Stimulated activated CD8-positive, alpha-beta memory T cell treated with anti-CD3 and anti-CD28 coated beads, Interleukin-2, amount 100 ng/mL, for 48 hours (primary cell): ENCODE results near the gene USP40.

Experiments used
- DNase-seq, 2 donors: peaks; one replicate each; pipeline ENCODE4 v3.0.0-alpha.2; 2020; ENCODE audit warnings: low read depth in 2 of 2

Gene USP40

GRCh38 chr2:233443511-233444183 lies 122.9 kb downstream of the USP40 start:
- DNase-seq, result peak; percentile 65 to 71

DNA sequence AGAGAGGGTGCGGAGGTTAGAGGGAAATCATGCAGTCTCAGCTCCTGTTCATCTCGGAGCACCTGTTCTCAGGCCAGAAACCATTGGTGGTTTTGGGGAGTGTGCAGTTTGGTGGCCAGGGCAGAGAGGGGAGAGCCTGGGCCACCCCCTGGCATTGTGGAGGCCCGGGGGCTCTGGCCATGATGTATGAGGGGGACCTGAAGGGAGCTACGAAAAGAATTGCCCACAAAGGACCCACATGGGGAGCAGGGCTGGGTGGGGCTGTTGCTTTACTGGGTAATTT lies 124.6 kb downstream of the USP40 start:
- DNase-seq, result no peak

- DNase-seq, result no peak
Observed at GRCh38 chr2:233441161-233442027, 125.2 kb downstream of the USP40 start.

- no peak for DNase-seq
Observed at GRCh38 chr2:233440714-233441113, 125.9 kb downstream of the USP40 start.

DNA sequence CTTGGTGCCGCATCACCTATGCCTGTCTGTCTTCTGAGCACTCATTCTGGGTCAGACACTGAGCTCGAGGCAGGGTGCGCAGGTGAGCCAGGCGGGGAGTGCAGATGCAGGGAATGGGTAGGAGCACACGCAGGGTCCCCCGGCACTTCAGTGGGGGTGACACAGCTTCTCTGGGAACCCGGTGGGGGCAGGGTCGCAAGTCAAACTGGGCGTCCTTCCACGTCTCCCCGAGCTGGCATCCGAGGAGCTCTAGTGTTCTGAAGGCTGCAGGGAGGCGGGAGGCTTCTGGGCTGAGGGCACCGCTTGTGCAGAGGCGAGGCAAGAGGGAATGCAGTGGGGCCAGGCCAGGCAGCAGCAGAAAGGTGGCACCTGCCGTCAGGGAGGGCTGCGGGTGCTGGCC lies 126.3 kb downstream of the USP40 start:
- DNase-seq, result no peak

DNA sequence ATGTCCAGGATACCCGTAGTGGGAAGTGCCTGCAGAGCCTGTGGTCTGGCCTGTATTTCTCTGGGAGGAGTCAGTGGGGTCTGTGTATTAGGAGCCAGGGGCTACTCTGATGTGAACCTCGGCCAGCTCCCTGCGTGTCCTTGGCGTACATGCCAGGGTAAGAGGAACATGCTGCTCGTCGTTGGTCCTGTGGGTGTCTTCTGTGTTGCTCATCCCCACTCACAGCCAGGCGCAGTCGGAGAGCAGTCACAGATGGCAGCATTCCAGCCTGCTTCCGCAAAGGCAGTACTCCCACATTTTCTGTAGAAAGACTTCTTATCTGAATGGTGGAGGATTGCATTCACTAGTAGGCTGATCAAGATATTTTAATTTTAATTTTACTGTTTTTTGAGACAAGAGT lies 127.4 kb downstream of the USP40 start:
- no peak for DNase-seq

DNA sequence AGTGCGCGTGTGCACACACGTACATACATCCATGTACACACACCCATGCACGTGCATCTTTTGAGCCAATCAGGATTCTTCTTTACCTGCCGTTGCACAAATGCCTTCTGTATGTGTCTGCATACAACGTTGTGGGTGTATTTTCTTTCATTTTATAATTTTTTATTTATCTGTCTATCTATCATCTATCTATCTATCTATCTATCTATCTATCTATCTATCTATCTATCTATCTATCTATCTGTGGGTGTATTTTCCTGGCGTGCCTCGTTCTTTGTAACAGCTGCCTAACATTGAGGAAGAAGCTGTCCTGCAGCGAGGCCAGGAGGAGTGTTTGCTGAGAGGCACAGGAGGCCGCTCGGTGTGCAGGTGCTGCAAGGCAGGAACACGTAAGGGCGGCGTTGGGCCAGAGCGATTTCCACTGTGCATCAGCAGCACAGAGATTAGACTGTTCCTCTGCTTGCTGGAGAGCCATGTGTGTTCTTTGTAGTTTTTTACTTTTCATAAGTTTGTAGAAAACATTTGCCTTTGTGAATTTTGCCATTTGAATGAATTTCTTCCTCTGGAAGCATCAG lies 127.9 kb downstream of the USP40 start:
- no peak for DNase-seq

DNA sequence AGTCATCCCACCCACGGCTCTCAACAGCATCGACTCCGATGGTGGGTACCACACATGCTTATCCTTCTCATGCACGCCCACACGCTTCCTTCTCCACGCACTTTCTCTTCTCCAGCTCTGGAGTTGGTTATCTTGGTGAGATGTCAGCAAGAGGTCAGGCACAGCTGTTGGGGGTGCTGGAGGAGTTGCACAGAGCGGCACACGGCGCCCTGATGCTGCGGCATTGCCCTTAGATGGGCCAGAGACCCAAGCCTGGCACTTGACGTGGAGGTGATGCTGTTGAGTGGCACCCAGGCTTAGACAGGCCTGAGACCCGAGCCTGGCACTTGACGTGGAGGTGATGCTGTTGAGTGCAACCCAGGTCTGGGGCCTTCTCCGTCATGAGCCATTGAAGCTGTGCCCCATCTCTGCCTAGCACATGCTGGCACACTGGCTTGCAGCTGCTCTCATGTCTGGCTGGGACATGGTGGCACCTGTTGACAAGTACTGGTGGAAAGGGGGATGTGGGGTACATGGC lies 129.1 kb downstream of the USP40 start:
- no peak for DNase-seq

- DNase-seq, result no peak
Observed at GRCh38 chr2:233436691-233437438, 129.7 kb downstream of the USP40 start.

- no peak for DNase-seq
Observed at GRCh38 chr2:233436191-233436581, 130.4 kb downstream of the USP40 start.

- no peak for DNase-seq
Observed at GRCh38 chr2:233435436-233436190, 131.0 kb downstream of the USP40 start.

DNA sequence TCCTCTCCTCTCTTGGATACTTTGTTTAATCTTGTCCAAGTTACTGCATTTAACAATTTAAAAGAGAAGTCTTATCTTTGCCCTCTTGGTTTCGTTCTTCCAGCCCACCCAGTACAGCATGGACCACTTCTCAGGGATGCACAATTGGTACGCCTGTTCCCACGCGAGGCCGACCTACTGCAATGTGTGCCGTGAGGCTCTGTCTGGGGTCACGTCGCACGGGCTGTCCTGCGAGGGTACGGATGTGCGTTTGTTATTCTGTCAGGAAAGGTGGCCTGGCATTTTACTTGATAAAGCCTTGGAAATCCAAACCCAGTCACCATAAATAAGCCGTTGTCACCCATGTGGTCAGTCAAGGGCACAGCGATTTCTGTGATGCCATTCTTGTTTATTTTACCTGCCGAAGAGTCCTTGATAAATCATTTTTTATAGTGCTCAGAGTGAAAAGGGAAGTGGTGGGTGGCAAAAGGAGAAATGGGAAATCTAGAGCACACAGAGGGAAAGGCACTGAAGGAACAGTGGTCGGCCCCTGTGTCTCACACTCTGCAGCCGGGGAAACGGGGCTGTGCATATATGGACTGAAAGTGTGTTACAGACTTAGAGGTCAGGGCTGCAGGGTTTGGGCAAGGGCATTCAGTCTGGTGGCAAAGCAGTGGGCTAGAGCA lies 131.8 kb downstream of the USP40 start:
- DNase-seq, result no peak

DNA sequence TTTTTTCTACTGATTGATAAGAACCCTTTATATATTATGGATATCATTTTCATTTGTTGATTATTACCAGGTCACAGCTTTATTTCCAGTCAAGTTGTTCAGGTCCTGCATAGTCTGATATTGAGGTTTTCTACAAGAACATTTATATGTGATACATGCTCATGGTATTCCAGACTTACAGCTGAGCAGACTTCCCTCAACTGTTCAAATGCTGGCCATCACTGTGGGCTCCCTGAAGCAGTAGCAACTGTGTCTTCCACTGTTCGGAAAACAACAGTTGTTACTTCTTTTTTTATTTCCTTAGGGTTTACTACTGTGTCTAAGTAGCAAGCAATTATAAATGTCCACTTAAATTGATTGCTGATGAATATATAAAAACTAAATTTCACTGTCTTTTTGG lies 132.8 kb downstream of the USP40 start:
- DNase-seq, result no peak

DNA sequence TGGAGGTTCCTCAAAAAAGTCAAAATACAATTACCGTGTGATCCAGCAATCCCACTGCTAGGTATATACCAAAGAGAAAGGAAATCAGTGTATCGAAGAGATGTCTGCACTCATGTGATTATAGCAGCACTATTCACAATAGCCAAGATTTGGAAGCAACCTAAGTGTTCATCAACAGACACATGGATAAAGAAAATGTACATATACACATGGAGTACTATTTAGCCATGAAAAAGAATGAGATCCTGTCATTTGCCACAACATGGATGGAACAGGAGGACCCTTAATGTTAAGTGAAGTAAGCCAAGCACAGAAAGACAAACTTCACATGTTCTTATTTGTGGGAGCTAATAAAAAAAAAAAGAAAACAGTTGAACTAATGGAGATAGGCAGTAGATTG lies 133.6 kb downstream of the USP40 start:
- no peak for DNase-seq

DNA sequence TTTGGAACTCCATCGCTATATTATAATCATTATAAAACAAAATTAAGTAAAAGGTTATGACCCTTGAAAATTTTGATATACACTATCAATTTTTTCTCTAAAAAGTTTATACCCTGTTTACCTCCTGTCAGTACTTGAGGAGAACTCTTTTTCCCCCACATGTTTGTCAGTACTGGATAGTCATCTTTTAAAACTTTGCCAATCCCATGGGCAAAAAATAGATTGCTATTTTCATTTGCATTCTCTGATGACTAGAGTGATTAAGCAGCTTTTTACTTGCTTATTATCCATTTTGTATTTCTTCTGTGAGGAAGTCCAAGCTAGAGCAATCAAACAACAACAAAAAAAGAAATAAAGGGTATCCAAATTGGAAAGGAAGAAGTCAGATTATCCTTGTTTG lies 135.9 kb downstream of the USP40 start:
- no peak for DNase-seq

GRCh38 chr2:233430081-233430480 lies 136.5 kb downstream of the USP40 start:
- DNase-seq, result no peak

DNA sequence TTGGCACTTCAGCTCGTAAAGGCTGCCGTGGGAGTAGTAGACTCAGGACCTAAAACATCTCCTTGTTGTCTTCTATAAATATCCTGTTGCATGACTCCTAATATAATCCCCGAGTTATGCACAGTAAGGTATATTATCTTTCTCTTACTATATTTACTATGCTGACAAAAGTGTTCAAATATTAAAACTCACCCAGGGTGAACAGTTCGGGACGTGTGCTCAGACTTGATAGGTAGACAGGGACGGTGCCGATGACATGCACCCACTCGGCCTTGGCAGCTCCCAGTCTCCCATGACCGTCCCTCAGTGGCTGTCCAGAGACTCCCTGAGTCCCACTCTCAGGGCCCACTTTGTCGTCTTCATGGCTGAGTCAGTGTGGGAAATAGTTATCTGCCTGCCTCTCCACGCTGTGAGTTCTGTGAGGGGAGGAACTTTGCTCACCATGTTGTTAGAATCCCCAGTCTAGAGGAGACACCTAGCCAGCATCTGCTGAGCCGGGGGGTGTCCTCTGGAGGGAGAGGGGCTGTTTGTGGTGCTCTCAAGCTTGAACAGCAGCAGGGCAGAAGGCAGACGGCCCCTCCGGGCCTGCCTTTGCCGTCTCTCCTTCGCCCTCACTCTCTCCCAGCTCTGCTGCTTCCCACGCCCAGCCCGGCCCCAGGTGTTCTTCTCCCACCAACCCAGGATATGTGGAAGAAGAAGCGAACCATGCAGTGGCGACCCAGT lies 137.2 kb downstream of the USP40 start:
- no peak for DNase-seq

- DNase-seq, result no peak
Observed at GRCh38 chr2:233428438-233428837, 138.1 kb downstream of the USP40 start.

DNA sequence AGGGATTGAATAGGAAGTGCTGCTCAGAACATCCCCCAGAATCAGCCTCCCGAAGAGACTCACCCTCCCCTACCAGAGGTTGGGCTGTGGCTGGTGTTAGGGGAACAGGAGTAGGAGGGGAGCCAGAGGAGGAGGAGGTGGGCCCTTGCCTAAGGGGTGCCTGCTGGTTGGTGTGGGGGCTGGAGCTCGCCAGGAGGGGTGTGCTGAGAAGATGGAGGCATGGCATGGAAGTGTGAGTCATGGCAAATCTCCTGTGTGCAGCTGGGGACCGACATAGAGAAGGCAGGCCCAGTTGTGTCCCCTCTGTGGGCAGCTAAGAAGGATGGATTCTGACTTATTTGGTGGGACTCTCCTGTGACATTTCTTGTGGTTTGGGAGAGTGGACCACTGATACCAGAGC lies 138.6 kb downstream of the USP40 start:
- DNase-seq, result no peak

DNA sequence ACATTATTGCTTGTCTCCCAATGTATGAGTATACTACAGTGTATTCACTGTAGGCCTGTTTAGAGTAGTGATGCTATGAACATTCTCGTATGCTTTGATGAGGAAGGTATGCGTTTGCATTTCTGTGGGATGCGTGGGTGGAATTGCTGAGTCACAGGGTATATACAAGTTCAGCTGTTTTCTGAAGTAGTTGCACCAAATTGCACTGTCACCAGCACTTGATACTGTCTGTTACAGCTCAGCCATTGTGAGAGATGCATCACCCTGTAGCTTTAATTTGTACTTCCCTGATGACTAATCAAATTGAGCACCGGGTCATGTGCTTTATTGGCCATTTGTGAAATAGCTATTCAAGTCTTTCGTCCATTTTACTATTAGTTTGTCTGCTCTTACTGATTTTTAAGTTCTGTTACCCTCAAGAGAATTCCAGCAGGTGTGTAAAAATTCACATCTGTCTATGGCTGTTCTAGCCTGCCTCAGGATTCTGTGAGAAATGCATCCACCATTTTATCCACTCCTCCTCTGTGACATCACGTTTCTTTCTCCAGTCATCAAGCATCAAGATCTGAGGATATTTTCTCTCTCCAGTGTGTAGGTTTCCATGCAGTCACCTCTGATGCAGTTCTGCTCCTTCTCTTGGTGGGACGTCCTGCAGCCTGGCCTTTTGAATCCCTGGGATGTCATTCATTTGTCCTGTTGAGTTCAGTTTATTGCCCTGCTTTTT lies 139.8 kb downstream of the USP40 start:
- peak in 1 of 2 donors; percentile 68 for DNase-seq
